ENCODE data around the gene ARL2BP. TPM values are rescaled to one million over a fixed set of nuclear protein-coding genes. Genes with fewer than 3 reads are reported as not detected.

ARL2BP gene
- total RNA-seq, 1 donor from 2014 or later, result 71.3 TPM

DNA sequence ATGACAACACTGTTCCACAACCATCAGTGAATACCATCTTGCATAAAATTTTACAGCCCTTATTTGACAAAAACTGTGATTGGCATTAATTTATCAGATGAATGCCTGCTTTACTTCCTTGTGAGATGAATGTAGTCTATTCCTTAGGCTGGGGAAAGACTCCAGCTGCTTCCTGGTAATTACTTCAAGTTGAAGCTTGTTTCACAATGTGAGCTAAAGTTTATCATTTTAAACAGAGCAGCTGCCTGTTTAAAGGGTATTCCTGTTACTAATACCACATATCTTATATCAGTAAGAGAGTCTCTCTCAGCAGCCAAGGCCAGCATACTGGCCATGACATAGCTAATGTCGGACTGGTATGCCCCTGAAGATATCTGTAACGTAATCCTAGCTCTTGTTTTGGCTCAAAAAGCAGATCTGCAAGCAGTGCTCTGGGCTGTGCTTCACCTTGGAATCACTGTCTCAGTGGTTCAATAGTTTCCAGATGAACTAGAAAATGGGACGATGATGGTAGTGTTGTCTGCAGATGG lies 13.2 kb upstream of the ARL2BP start:
- Histone ChIP-seq H3K4me3 (ENCODE audit: low read depth, low read length) (no peak overlapping the region), H3K36me3 (ENCODE audit: control insufficient read depth, insufficient read depth, low read length) (peaks cover 20% of the 10 kb centered on the region), H3K27me3 (ENCODE audit: control insufficient read depth, insufficient read depth, low read length) (no peaks in the 10 kb centered on the region)
- TF ChIP-seq CTCF (IDR thresholded peaks at IDR 0.05; ENCODE audit: insufficient read depth, low read length, severe bottlenecking), result no peak
- FAIRE-seq, result no peak
- DNase-seq (ENCODE audit: low read depth), result peak; percentile 56

DNA sequence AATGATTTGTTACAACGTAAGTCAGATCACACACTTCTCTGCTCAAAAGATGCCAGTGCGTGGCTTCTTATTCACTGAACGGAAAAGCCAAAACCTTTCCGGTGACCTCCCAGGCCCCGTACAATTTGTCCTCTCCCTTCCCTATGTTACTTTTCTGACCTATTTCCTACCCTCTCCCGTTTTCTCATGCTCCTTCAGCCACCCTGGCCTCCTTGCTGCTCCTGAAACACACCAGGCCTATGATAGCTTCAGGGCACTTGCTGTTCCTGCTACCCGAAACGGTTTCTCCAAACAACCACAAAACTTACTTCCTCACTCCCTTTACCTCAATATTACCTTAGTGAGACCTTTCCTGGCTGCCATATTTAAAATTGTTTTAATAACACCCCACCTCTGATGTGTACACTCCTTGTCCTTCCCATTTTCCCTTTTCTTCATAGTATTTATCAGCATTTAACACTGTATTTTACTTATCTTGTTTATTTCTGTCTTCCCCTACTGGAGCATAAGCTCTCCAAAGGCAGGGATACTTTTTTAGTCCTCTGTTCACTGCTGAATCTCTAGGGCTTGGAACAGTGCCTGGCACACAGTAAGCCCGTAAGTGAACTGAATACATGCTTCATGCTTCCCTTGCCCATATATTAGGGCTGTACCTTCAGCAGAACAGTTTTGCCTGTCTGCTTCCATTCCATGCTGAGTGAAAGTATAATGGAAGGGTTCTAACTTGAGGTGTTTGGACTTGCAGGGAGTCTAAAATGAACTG lies 10.9 kb upstream of the ARL2BP start:
- DNase-seq (ENCODE audit: low read depth), result no peak
- peaks cover 16% of the 10 kb centered on the region for H3K36me3 ChIP-seq (ENCODE audit: control insufficient read depth, insufficient read depth, low read length)
- no peaks in the 10 kb centered on the region for H3K27me3 ChIP-seq (ENCODE audit: control insufficient read depth, insufficient read depth, low read length)
- no peak for FAIRE-seq
- no peak overlapping the region for H3K4me3 ChIP-seq (ENCODE audit: low read depth, low read length)
- no peak for TF ChIP-seq CTCF (IDR thresholded peaks at IDR 0.05; ENCODE audit: insufficient read depth, low read length, severe bottlenecking)

- Histone ChIP-seq H3K27me3 (ENCODE audit: control insufficient read depth, insufficient read depth, low read length) (no peaks in the 10 kb centered on the region), H3K4me3 (ENCODE audit: low read depth, low read length) (no peak overlapping the region), H3K36me3 (ENCODE audit: control insufficient read depth, insufficient read depth, low read length) (peaks cover 16% of the 10 kb centered on the region)
- no peak for DNase-seq (ENCODE audit: low read depth)
- no peak for FAIRE-seq
- no peak for TF ChIP-seq CTCF (IDR thresholded peaks at IDR 0.05; ENCODE audit: insufficient read depth, low read length, severe bottlenecking)
Observed at GRCh38 chr16:57234707-57235092, 10.4 kb upstream of the ARL2BP start.

GRCh38 chr16:57235128-57236021 lies 9.7 kb upstream of the ARL2BP start:
- FAIRE-seq (no peak), DNase-seq (ENCODE audit: low read depth) (peak; percentile 49)
- no peak for TF ChIP-seq CTCF (IDR thresholded peaks at IDR 0.05; ENCODE audit: insufficient read depth, low read length, severe bottlenecking)
- peaks cover 14% of the 10 kb centered on the region for H3K36me3 ChIP-seq (ENCODE audit: control insufficient read depth, insufficient read depth, low read length)
- no peak overlapping the region for H3K4me3 ChIP-seq (ENCODE audit: low read depth, low read length)
- no peaks in the 10 kb centered on the region for H3K27me3 ChIP-seq (ENCODE audit: control insufficient read depth, insufficient read depth, low read length)

- TF ChIP-seq CTCF (IDR thresholded peaks at IDR 0.05; ENCODE audit: insufficient read depth, low read length, severe bottlenecking), result no peak
- FAIRE-seq (no peak), DNase-seq (ENCODE audit: low read depth) (no peak)
- no peaks in the 10 kb centered on the region for H3K27me3 ChIP-seq (ENCODE audit: control insufficient read depth, insufficient read depth, low read length)
- H3K4me3 ChIP-seq (ENCODE audit: low read depth, low read length), result no peak overlapping the region
- H3K36me3 ChIP-seq (ENCODE audit: control insufficient read depth, insufficient read depth, low read length), result peaks cover 14% of the 10 kb centered on the region
Observed at GRCh38 chr16:57236022-57236350, 9.1 kb upstream of the ARL2BP start.
